Spleen (tissue), 7 donors: ENCODE data around the gene CHCHD6.

Source experiments
- POLR2A ChIP-seq, 3 donors: fragments of 450-650 bp; IDR thresholded peaks; one replicate each; pipeline ENCODE4 v1.5.1; 2017; ENCODE audit warnings: antibody characterized with exemption in 3 of 3, mild to moderate bottlenecking in 1 of 3
- TF ChIP-seq, protein P1 (sequence below), 11 experiments: fragments of 200-600 bp in 7 of 11; fragments of 450-650 bp in 4 of 11; sonication (generic) in 4 of 11; IDR thresholded peaks in 8 of 11; conservative IDR thresholded peaks in 3 of 11; 1 replicate in 7 of 11; 2 replicates in 4 of 11; pipeline versions ENCODE4 v1.4.0 to v1.8.0; 2016 to 2021; ENCODE audit warnings: antibody characterized with exemption in 11 of 11, inconsistent platforms in 4 of 11, mild to moderate bottlenecking in 1 of 11
- donor health status: DM: no; HTN: no; CAD: no; lungs with moderate emphysema.
- donor health status: DM: no; HTN: no; CAD: no.
- donor health status: DM: no; HTN: no; CAD: no.

DNA sequence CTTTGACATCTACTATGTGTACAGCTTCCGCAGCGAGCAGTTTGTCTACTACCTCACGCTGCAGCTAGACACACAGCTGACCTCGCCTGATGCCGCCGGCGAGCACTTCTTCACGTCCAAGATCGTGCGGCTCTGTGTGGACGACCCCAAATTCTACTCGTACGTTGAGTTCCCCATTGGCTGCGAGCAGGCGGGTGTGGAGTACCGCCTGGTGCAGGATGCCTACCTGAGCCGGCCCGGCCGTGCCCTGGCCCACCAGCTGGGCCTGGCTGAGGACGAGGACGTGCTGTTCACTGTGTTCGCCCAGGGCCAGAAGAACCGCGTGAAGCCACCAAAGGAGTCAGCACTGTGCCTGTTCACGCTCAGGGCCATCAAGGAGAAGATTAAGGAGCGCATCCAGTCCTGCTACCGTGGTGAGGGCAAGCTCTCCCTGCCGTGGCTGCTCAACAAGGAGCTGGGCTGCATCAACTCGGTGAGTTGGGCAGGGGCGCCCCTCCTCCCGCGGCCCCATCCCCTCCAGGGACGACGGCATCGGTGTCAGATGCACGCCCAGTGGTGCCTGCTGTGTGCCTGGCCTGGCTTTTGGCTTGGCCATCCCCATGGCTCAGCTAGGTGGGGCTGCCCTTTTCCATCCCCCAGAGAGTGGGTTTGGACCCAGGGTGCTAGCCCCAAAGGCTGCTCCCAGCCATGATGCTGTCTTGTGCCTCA, 285.4 kb downstream of the CHCHD6 start:
- TF ChIP-seq, protein P1, sequence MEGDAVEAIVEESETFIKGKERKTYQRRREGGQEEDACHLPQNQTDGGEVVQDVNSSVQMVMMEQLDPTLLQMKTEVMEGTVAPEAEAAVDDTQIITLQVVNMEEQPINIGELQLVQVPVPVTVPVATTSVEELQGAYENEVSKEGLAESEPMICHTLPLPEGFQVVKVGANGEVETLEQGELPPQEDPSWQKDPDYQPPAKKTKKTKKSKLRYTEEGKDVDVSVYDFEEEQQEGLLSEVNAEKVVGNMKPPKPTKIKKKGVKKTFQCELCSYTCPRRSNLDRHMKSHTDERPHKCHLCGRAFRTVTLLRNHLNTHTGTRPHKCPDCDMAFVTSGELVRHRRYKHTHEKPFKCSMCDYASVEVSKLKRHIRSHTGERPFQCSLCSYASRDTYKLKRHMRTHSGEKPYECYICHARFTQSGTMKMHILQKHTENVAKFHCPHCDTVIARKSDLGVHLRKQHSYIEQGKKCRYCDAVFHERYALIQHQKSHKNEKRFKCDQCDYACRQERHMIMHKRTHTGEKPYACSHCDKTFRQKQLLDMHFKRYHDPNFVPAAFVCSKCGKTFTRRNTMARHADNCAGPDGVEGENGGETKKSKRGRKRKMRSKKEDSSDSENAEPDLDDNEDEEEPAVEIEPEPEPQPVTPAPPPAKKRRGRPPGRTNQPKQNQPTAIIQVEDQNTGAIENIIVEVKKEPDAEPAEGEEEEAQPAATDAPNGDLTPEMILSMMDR (IDR thresholded peaks at IDR 0.05 in 8 of 11, conservative IDR thresholded peaks at IDR 0.05 in 3 of 11), result no peak
- no peak for TF ChIP-seq POLR2A (IDR thresholded peaks at IDR 0.05)
